GM12878 (cell line): ENCODE results near the gene PLPP6. TPM values are rescaled to one million over a fixed set of nuclear protein-coding genes. Genes with fewer than 3 reads are reported as not detected.
A peak's percentile ranks its signal among the peaks of the same experiment; 100 is the strongest.

Experiments used
- ATAC-seq: fragments of 200-7000 bp; cut with Tn5 transposase; 3 replicates; pipeline ENCODE4 v1.9.1; 2020; ENCODE audit warnings: mild to moderate bottlenecking, moderate library complexity
- BruUV-seq: library from RNA; stranded (reverse); fragments of 400-500 nt; replicated peaks from 2 replicates; lab custom pipeline; 2021; lab: Mats Ljungman, UMichigan
- CTCF ChIA-PET: fragments of 300-600 bp; sonication (Branson Sonifier 250); formaldehyde crosslinking; extraction: SDS; loops from one replicate; lab custom pipeline; 2021; ENCODE audit warnings: inconsistent platforms; lab: Yijun Ruan, JAX
- POLR2A ChIA-PET: fragments of 350-600 bp; formaldehyde crosslinking; extraction: SDS; loops from one replicate; lab custom pipeline; 2021; ENCODE audit warnings: inconsistent platforms; lab: Charles Lee
- RAD21 ChIA-PET: fragments of 300-600 bp; sonication (Branson Sonifier 250); formaldehyde crosslinking; loops from one replicate; lab custom pipeline; 2023; ENCODE audit warnings: antibody characterized with exemption; ENCODE audit not compliant: unreplicated experiment; lab: Charles Lee
- SMC1A ChIA-PET: fragments of 300-600 bp; sonication (Branson Sonifier 250); formaldehyde crosslinking; loops from one replicate; lab custom pipeline; 2023; ENCODE audit not compliant: unreplicated experiment, uncharacterized antibody; lab: Charles Lee
- DNase-seq: peaks from one replicate; pipeline ENCODE4 v3.0.0-alpha.2; 2011; ENCODE audit warnings: low read depth, low spot score
- FAIRE-seq: peaks from 3 replicates; lab custom pipeline; 2011; peaks lifted over from hg19 to GRCh38; lab: Jason Lieb, UNC
- H2AFZ ChIP-seq: 2 replicates; pipeline ENCODE4 v1.6.0; 2011; ENCODE audit warnings: low read depth, low read length, control low read depth; ENCODE audit not compliant: control insufficient read depth
- H3K27ac ChIP-seq: 2 replicates; pipeline ENCODE4 v1.5.1; 2011; ENCODE audit warnings: control low read depth; ENCODE audit not compliant: control insufficient read depth, insufficient read depth
- H3K27me3 ChIP-seq, 2 experiments: replicated peaks in 1 of 2; 2 replicates each; pipeline versions ENCODE4 v1.6.0 to v1.6.1; 2011; ENCODE audit warnings: low read length in 1 of 2; ENCODE audit not compliant: control insufficient read depth in 2 of 2, insufficient read depth in 2 of 2
- H3K36me3 ChIP-seq, 2 experiments: 2 replicates each; pipeline ENCODE4 v1.5.1; 2011; ENCODE audit warnings: low read length in 1 of 2; ENCODE audit not compliant: control insufficient read depth in 2 of 2, insufficient read depth in 2 of 2
- H3K4me1 ChIP-seq: 2 replicates; pipeline ENCODE4 v1.6.1; 2011; ENCODE audit warnings: mild to moderate bottlenecking, low read length, moderate library complexity, mixed read lengths; ENCODE audit not compliant: control insufficient read depth, insufficient read depth
- H3K4me2 ChIP-seq: 2 replicates; pipeline ENCODE4 v1.6.0; 2011; ENCODE audit warnings: control low read depth; ENCODE audit not compliant: control insufficient read depth, insufficient read depth
- H3K4me3 ChIP-seq: fragments of 200-600 bp; sonication (generic); 2 replicates; pipeline ENCODE4 v1.5.1; 2016
- H3K79me2 ChIP-seq: 2 replicates; pipeline ENCODE4 v1.6.0; 2011; ENCODE audit warnings: low read length; ENCODE audit not compliant: control insufficient read depth, insufficient read depth
- H3K9ac ChIP-seq: 2 replicates; pipeline ENCODE4 v1.8.0; 2011; ENCODE audit warnings: low read length, control low read depth, mixed read lengths; ENCODE audit not compliant: control insufficient read depth, insufficient read depth
- H3K9me3 ChIP-seq: replicated peaks from 3 replicates; pipeline ENCODE4 v1.5.1; 2011; ENCODE audit warnings: mild to moderate bottlenecking, low read length; ENCODE audit not compliant: control insufficient read depth, insufficient read depth
- H4K20me1 ChIP-seq: 2 replicates; pipeline ENCODE4 v1.6.0; 2011; ENCODE audit not compliant: control insufficient read depth, insufficient read depth
- CBFB ChIP-seq: IDR thresholded peaks from 2 replicates; pipeline ENCODE4 v1.6.1; 2016; ENCODE audit warnings: antibody characterized with exemption, low read depth
- CHD2 ChIP-seq: IDR thresholded peaks from 2 replicates; pipeline ENCODE4 v1.6.1; 2011; ENCODE audit warnings: low read depth, low read length, improper control_type of control experiment, borderline replicate concordance
- CREM ChIP-seq: IDR thresholded peaks from 2 replicates; pipeline ENCODE4 v1.6.1; 2014; ENCODE audit warnings: antibody characterized with exemption, low read depth
- CTCF ChIP-seq, 3 experiments: IDR thresholded peaks in 2 of 3; conservative IDR thresholded peaks in 1 of 3; 2 replicates each; pipeline ENCODE4 v1.5.1; 2011; ENCODE audit warnings: low read depth in 3 of 3, low read length in 3 of 3, mild to moderate bottlenecking in 3 of 3, control low read depth in 2 of 3, moderate library complexity in 2 of 3, inconsistent platforms in 1 of 3, mixed read lengths in 1 of 3; ENCODE audit not compliant: control insufficient read depth in 2 of 3, insufficient read depth in 1 of 3; ENCODE audit errors: extremely low read depth in 1 of 3
- EGR1 ChIP-seq, 2 experiments: IDR thresholded peaks; 1 replicate in 1 of 2; 2 replicates in 1 of 2; pipeline ENCODE4 v1.6.1; 2011 to 2012; ENCODE audit warnings: low read depth in 2 of 2, low read length in 2 of 2, borderline replicate concordance in 1 of 2, mild to moderate bottlenecking in 1 of 2, moderate library complexity in 1 of 2
- HDGF ChIP-seq: fragments of 450-650 bp; IDR thresholded peaks from 2 replicates; pipeline ENCODE4 v1.6.1; 2016; ENCODE audit warnings: antibody characterized with exemption
- IKZF2 ChIP-seq, 2 experiments: fragments of 450-650 bp; IDR thresholded peaks; 2 replicates each; pipeline ENCODE4 v1.6.1; 2017; ENCODE audit warnings: mild to moderate bottlenecking in 2 of 2, moderate library complexity in 2 of 2
- JUNB ChIP-seq: IDR thresholded peaks from 2 replicates; pipeline ENCODE4 v1.6.1; 2016; ENCODE audit warnings: antibody characterized with exemption, mild to moderate bottlenecking
- JUND ChIP-seq: IDR thresholded peaks from 2 replicates; pipeline ENCODE4 v1.6.1; 2012; ENCODE audit warnings: low read depth, mild to moderate bottlenecking, low read length, improper control_type of control experiment, moderate library complexity
- MLLT1 ChIP-seq: fragments of 450-650 bp; IDR thresholded peaks from 2 replicates; pipeline ENCODE4 v1.6.1; 2016; ENCODE audit warnings: mild to moderate bottlenecking
- MXI1 ChIP-seq: fragments of 150-350 bp; IDR thresholded peaks from 2 replicates; pipeline ENCODE4 v1.6.1; 2011; ENCODE audit warnings: low read depth, mild to moderate bottlenecking, inconsistent platforms, low read length, improper control_type of control experiment
- NR2C2 ChIP-seq: IDR thresholded peaks from 2 replicates; pipeline ENCODE4 v1.6.1; 2011; ENCODE audit warnings: borderline replicate concordance, low read depth; ENCODE audit not compliant: control insufficient read depth, insufficient read length
- POLR2AphosphoS5 ChIP-seq: IDR thresholded peaks from 2 replicates; pipeline ENCODE4 v1.6.1; 2011; ENCODE audit warnings: mild to moderate bottlenecking, low read length, inconsistent platforms
- RAD21 ChIP-seq: IDR thresholded peaks from 2 replicates; pipeline ENCODE4 v1.6.1; 2011; ENCODE audit warnings: mild to moderate bottlenecking, low read depth, low read length, moderate library complexity; ENCODE audit not compliant: insufficient read depth
- RUNX3 ChIP-seq: IDR thresholded peaks from 2 replicates; pipeline ENCODE4 v1.6.1; 2012; ENCODE audit warnings: low read length, inconsistent platforms
- SIX5 ChIP-seq: IDR thresholded peaks from 2 replicates; pipeline ENCODE4 v1.6.1; 2011; ENCODE audit warnings: mild to moderate bottlenecking, low read depth, low read length, moderate library complexity; ENCODE audit not compliant: severe bottlenecking
- SREBF1 ChIP-seq: IDR thresholded peaks from 2 replicates; pipeline ENCODE4 v1.6.1; 2012; ENCODE audit warnings: mild to moderate bottlenecking, low read length
- TCF12 ChIP-seq: IDR thresholded peaks from 2 replicates; pipeline ENCODE4 v1.6.1; 2011; ENCODE audit warnings: low read depth, mild to moderate bottlenecking, low read length
- ZBED1 ChIP-seq: IDR thresholded peaks from 2 replicates; pipeline ENCODE4 v1.6.1; 2016; ENCODE audit warnings: borderline replicate concordance
- ZNF274 ChIP-seq: IDR thresholded peaks from one replicate; pipeline ENCODE4 v1.8.0; 2011; ENCODE audit not compliant: insufficient read length, insufficient read depth
- ZSCAN29 ChIP-seq: fragments of 450-650 bp; IDR thresholded peaks from 2 replicates; pipeline ENCODE4 v1.6.1; 2017; ENCODE audit warnings: mild to moderate bottlenecking, moderate library complexity
- WGBS: methylation state at CpG from one replicate; pipeline ENCODE4 v1.1.6; 2016; ENCODE audit warnings: low lambda C conversion rate; ENCODE audit not compliant: insufficient replicate concordance, insufficient coverage; ENCODE audit errors: missing lambda C conversion rate; 5-methylcytosine and 5-hydroxymethylcytosine counted together
- in situ Hi-C: fragments of 300-500 bp; cut with MboI; formaldehyde crosslinking; loops from 9 replicates; pipeline ENCODE4 v1.14.3; 2018; ENCODE audit warnings: mixed read lengths
- intact Hi-C: fragments of 100-400 bp; cut with micrococcal nuclease; formaldehyde crosslinking; loops from one replicate; pipeline ENCODE4 v1.14.2; 2022; ENCODE audit not compliant: unreplicated experiment
- polyA plus RNA-seq, 11 experiments: library from polyadenylated mRNA; depleted of rRNA in 4 of 11; unstranded in 6 of 11; stranded (reverse) in 5 of 11; fragments of >200 nt; fragmentation: Nextera tagmentation in 4 of 11; fragmentation: Illumina TruSeq in 1 of 11; extraction: Ambion mirVana in 4 of 11; extraction: Trizol in 1 of 11; gene quantifications; 1 replicate in 1 of 11; 2 replicates in 10 of 11; pipeline versions ENCODE4 v1.2.1 to v1.2.3, GENCODE V29; 2011 to 2016; ENCODE audit warnings: inconsistent platforms in 2 of 11, missing spikeins in 2 of 11, low read depth in 1 of 11
- total RNA-seq, 4 experiments: library from RNA; depleted of rRNA in 3 of 4; stranded (reverse); fragments of >200 nt in 3 of 4; fragmentation: Illumina TruSeq in 1 of 4; extraction: Trizol in 1 of 4; gene quantifications; 2 replicates each; pipeline versions ENCODE4 v1.2.1 to v1.2.3, GENCODE V29; 2013 to 2021

PLPP6 gene
- total and polyA plus RNA-seq, 10 of the 15 experiments (the other 5 are each of a cell fraction or from before 2014, with no cell fraction given): 1.6 to 11.3 (median 6.9) TPM

GRCh38 chr9:4679268-4680172, 17.4 kb downstream of the PLPP6 start, which contains the start of gene CDC37L1:
Gene CDC37L1 (plus strand): TSS chr9:4679569. CDS start chr9:4679768, 199 bp downstream.
- Histone ChIP-seq H3K27ac (peak within 1 kb of the TSS; percentile 96), H3K27me3 (no peaks in the 10 kb centered on the region), H3K4me1 (peaks cover 3% of the 10 kb centered on the region; the same call in 1 of the 2 replicates), H3K79me2 (peaks cover 31% of the 10 kb centered on the region), H3K9ac (peak within 1 kb of the TSS; percentile 98), H3K9me3 (no peaks in the 10 kb centered on the region), H3K36me3 (no peaks in the 10 kb centered on the region), H2AFZ (peak within 1 kb of the TSS; percentile 94), H3K4me2 (peak within 1 kb of the TSS; percentile 85), H4K20me1 (no peaks in the 10 kb centered on the region), H3K4me3 (peak within 1 kb of the TSS; percentile 89)
- FAIRE-seq: peak; percentile 98
- ChIA-PET CTCF (interaction anchor here (1.0 to 1.4 kb wide), 3 partner anchors 14 to 61 kb away, joined by 3 to 6 read pairs (median 3); partner anchors contain the start of gene AK3), RAD21 (interaction anchor here (0.7 kb wide), 2 partner anchors 61 to 75 kb away, joined by 3 to 7 read pairs; partner anchors contain the start of gene AK3), SMC1A (interaction anchor here (0.5 kb wide), 1 partner anchor 122 kb away, joined by 3 read pairs; no protein-coding TSS in a partner anchor), POLR2A (no interaction called here)
- peak; percentile 94 for ATAC-seq
- DNase-seq: peak; percentile 83
- intact Hi-C loops: loop anchor here (2.0 kb wide), 1 partner anchor 61 kb away; the partner anchor contains the start of gene AK3
- WGBS: 2% methylated on average over 64 of the region's 66 CpGs
- in situ Hi-C loops: no loop called here
- no TSS peak for BruUV-seq
- TF ChIP-seq CTCF (IDR thresholded peaks at IDR 0.05 in 2 of 3, conservative IDR thresholded peaks at IDR 0.05 in 1 of 3; ENCODE audit: control insufficient read depth in 2 of 3, extremely low read depth in 1 of 3, insufficient read depth in 1 of 3, low read depth in 3 of 3, low read length in 3 of 3) (peak; percentile 44 to 66 (median 60); a peak in 5 of 6 replicates), HDGF (0 out of 2 replicates have a peak, but pooled peaks have one; percentile 19), EGR1 (IDR thresholded peaks at IDR 0.05; ENCODE audit: borderline replicate concordance in 1 of 2, low read depth in 2 of 2, low read length in 2 of 2) (peak in 1 of 2 experiments; percentile 43; a peak in 1 of 3 replicates), MXI1 (peak; percentile 66), JUNB (no peak), TCF12 (peak; percentile 55; the same call in 1 of the 2 replicates), CREM (peak; percentile 96), RUNX3 (peak; percentile 91), JUND (no peak), CBFB (peak; percentile 88), POLR2AphosphoS5 (peak; percentile 98), MLLT1 (0 out of 2 replicates have a peak, but pooled peaks have one; percentile 6), IKZF2 (IDR thresholded peaks at IDR 0.05) (peak; percentile 9 to 34; a peak in 3 of 4 replicates), ZSCAN29 (0 out of 2 replicates have a peak, but pooled peaks have one; percentile 60), ZBED1 (peak; percentile 77), SREBF1 (no peak), NR2C2 (no peak), ZNF274 (no peak), SIX5 (peak; percentile 15), RAD21 (peak; percentile 21; the same call in 1 of the 2 replicates), CHD2 (peak; percentile 40; the same call in 1 of the 2 replicates)
